GM19351 (cell line): ENCODE measurements around the gene ZNF41.
"Not testable (repeated sequence)": the region's sequence is repeated elsewhere in the genome, so short reads cannot be mapped to it uniquely, and the experiment has no call there.

ENCODE experiments used
- ATAC-seq: cut with Tn5 transposase; IDR thresholded peaks from one replicate; pipeline ENCODE4 v1.9.1; 2021; ENCODE audit warnings: mild to moderate bottlenecking, moderate library complexity; ENCODE audit not compliant: unreplicated experiment

The ZNF41 gene

GRCh38 chrX:47492133-47492532 lies 9.1 kb upstream of the ZNF41 start:
- not testable (repeated sequence) for ATAC-seq

- ATAC-seq: no peak
These were observed 6.7 kb upstream of the ZNF41 start for GRCh38 chrX:47489507-47490275.

GRCh38 chrX:47484885-47485284 lies 1.9 kb upstream of the ZNF41 start:
- no peak for ATAC-seq

- ATAC-seq: no peak
These were observed 565 bp upstream of the ZNF41 start for GRCh38 chrX:47483306-47484268.

GRCh38 chrX:47482065-47482511 lies 934 bp downstream of the ZNF41 start:
- peak; percentile 25 for ATAC-seq

- ATAC-seq: no peak
These were observed 1.9 kb downstream of the ZNF41 start for GRCh38 chrX:47481160-47481559.

- no peak for ATAC-seq
These were observed 2.4 kb downstream of the ZNF41 start for GRCh38 chrX:47480576-47480975.

GRCh38 chrX:47475476-47475875 lies 7.5 kb downstream of the ZNF41 start:
- no peak for ATAC-seq

GRCh38 chrX:47467106-47467505 lies 15.9 kb downstream of the ZNF41 start:
- no peak for ATAC-seq

GRCh38 chrX:47460561-47460960 lies 22.5 kb downstream of the ZNF41 start:
- ATAC-seq: no peak

GRCh38 chrX:47458528-47458927 lies 24.5 kb downstream of the ZNF41 start:
- ATAC-seq: no peak

GRCh38 chrX:47456080-47456479 lies 26.9 kb downstream of the ZNF41 start:
- ATAC-seq: no peak

- ATAC-seq: no peak
These were observed 30.9 kb downstream of the ZNF41 start for GRCh38 chrX:47452112-47452511.

- ATAC-seq: no peak
These were observed 34.7 kb downstream of the ZNF41 start for GRCh38 chrX:47448165-47448806.

- no peak for ATAC-seq
These were observed 35.4 kb downstream of the ZNF41 start for GRCh38 chrX:47447607-47448006.

GRCh38 chrX:47446971-47447370 lies 36.1 kb downstream of the ZNF41 start:
- ATAC-seq: no peak

- no peak for ATAC-seq
These were observed 36.6 kb downstream of the ZNF41 start for GRCh38 chrX:47446431-47446830.

GRCh38 chrX:47430925-47431324 lies 52.1 kb downstream of the ZNF41 start:
- no peak for ATAC-seq

- ATAC-seq: no peak
These were observed 60.6 kb downstream of the ZNF41 start for GRCh38 chrX:47422444-47422843.

- ATAC-seq: no peak
These were observed 62.1 kb downstream of the ZNF41 start for GRCh38 chrX:47420962-47421361.

GRCh38 chrX:47420265-47420664 lies 62.8 kb downstream of the ZNF41 start:
- no peak for ATAC-seq
